ENCODE data around the gene HDAC4. TPM values are rescaled to one million over a fixed set of nuclear protein-coding genes. Genes with fewer than 3 reads are reported as not detected.

Gene HDAC4
- total RNA-seq, 1 experiment from 2014 or later, result 47.6 TPM

DNA sequence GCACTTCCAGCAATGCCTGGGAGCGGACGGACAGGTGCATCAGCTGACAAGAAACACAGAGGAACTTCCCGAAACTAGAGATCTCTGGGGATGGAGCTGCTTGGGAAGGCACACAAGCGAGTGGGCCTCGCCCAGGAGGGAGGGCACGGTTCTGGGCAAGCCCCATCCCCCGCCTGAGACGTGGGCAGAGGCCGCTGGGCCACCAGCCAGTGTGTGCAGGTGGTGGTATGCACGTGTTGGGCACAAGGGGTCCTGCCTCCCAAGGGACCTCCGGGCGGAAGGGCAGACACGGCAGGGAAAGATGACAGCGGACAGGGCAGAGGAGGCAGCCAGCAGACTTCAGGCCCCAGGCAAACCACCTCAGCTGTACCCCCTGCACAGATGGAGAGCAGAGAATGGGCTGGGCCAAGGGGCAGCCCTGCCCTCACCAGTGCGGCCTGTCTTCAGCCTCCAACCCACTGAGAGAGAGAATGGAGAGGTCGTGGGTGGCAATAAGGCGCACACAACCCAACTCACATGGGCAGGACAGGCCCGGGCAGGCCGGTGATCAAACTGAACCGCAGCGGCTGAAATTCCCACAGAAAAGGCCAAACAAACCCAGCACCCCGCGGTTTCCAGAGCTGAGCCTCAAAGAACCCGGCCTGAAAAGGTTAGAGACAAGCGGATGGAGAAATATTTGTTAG is 51.2 kb downstream of the HDAC4 start:
- H3K4me1 ChIP-seq (ENCODE audit: control insufficient read depth in 1 of 2, insufficient read depth in 2 of 2, low read length in 2 of 2), result no peaks in the 10 kb centered on the region

GRCh38 chr2:239348563-239349452 is 52.0 kb downstream of the HDAC4 start:
- CTCF ChIA-PET, result no interaction called here
- Histone ChIP-seq H3K27ac (ENCODE audit: low read depth, low read length) (no peak overlapping the region), H3K9ac (ENCODE audit: low read length) (no peak overlapping the region), H3K4me1 (ENCODE audit: control insufficient read depth in 1 of 2, insufficient read depth in 2 of 2, low read length in 2 of 2) (no peaks in the 10 kb centered on the region), H3K4me3 (replicated peaks in 1 of 2; ENCODE audit: low read depth in 1 of 2, low read length in 2 of 2) (no peak overlapping the region), H3K4me2 (ENCODE audit: low read length) (no peak overlapping the region), H3K27me3 (ENCODE audit: insufficient read depth, low read length) (no peaks in the 10 kb centered on the region), H3K9me3 (ENCODE audit: control insufficient read depth in 1 of 2, insufficient read depth in 1 of 2, low read depth in 1 of 2, low read length in 2 of 2) (peaks cover 0 to under 1% of the 10 kb centered on the region in 2 experiments; a peak in 2 of 4 replicates), H4K20me1 (ENCODE audit: insufficient read depth) (no peaks in the 10 kb centered on the region), H3K36me3 (ENCODE audit: control insufficient read depth in 1 of 2, insufficient read depth in 2 of 2, low read length in 2 of 2) (0 out of 4 replicates have a peak, but pooled peaks cover 2 to 7% of the 10 kb centered on the region in 2 experiments), H3K79me2 (ENCODE audit: insufficient read depth, low read length) (peaks cover 31% of the 10 kb centered on the region), H3K9me2 (ENCODE audit: insufficient read depth) (no peaks in the 10 kb centered on the region), H2AFZ (ENCODE audit: low read depth, low read length, poor library complexity, severe bottlenecking) (no peak overlapping the region)
- no TSS peak for BruUV-seq (replicated peaks)
- RAD21 ChIA-PET (ENCODE audit: low non-redundant PET in 1 of 2, low total read pairs in 2 of 2, uncharacterized antibody in 2 of 2, unreplicated experiment in 2 of 2), result no interaction called here
- ATAC-seq, result no peak
- no peak for DNase-seq (ENCODE audit: low read depth, low spot score)
- intact Hi-C loops (cut with micrococcal nuclease), result no loop called here
- POLR2A ChIA-PET, result no interaction called here
- TF ChIP-seq ZFX (IDR thresholded peaks at IDR 0.05), result no peak
- no peak for TF ChIP-seq EZH2 (IDR thresholded peaks at IDR 0.05)
- TF ChIP-seq EGR1 (IDR thresholded peaks at IDR 0.05; ENCODE audit: low read depth), result no peak
- TF ChIP-seq REST (IDR thresholded peaks at IDR 0.05; ENCODE audit: low read depth), result no peak
- TF ChIP-seq TCF7L2 (IDR thresholded peaks at IDR 0.05; ENCODE audit: borderline replicate concordance, extremely low read depth, insufficient read depth, insufficient read length), result no peak
- no peak for TF ChIP-seq YY1 (IDR thresholded peaks at IDR 0.05; ENCODE audit: extremely low read depth, insufficient replicate concordance, low read depth, low read length)
- TF ChIP-seq SRF (IDR thresholded peaks at IDR 0.05; ENCODE audit: low read depth), result no peak
- TF ChIP-seq FOSL1 (IDR thresholded peaks at IDR 0.05; ENCODE audit: low read depth), result no peak
- TF ChIP-seq CBX3 (IDR thresholded peaks at IDR 0.05; ENCODE audit: low read depth), result no peak
- TF ChIP-seq ATF3 (IDR thresholded peaks at IDR 0.05), result no peak
- TF ChIP-seq RAD21 (IDR thresholded peaks at IDR 0.05; ENCODE audit: low read depth), result no peak
- no peak for TF ChIP-seq SIN3A (IDR thresholded peaks at IDR 0.05; ENCODE audit: low read depth)
- TF ChIP-seq JUND (IDR thresholded peaks at IDR 0.05), result no peak
- no peak for TF ChIP-seq EZH2phosphoT487 (IDR thresholded peaks at IDR 0.05; ENCODE audit: borderline replicate concordance)
- TF ChIP-seq POLR2AphosphoS5 (IDR thresholded peaks at IDR 0.05; ENCODE audit: low read depth, low read length), result no peak
- no peak for TF ChIP-seq CEBPB (IDR thresholded peaks at IDR 0.05; ENCODE audit: low read depth)
- TF ChIP-seq ELF1 (IDR thresholded peaks at IDR 0.05; ENCODE audit: borderline replicate concordance, low read depth), result no peak

More for the DNA sequence above, 51.2 kb downstream of the HDAC4 start:
- peaks cover 1 to 6% of the 10 kb centered on the region in 2 experiments; a peak in 2 of 4 replicates for H3K9me3 ChIP-seq (ENCODE audit: control insufficient read depth in 1 of 2, insufficient read depth in 1 of 2, low read depth in 1 of 2, low read length in 2 of 2)
- no TSS peak for BruUV-seq (replicated peaks)
- 0 out of 4 replicates have a peak, but pooled peaks cover 2 to 7% of the 10 kb centered on the region in 2 experiments for H3K36me3 ChIP-seq (ENCODE audit: control insufficient read depth in 1 of 2, insufficient read depth in 2 of 2, low read length in 2 of 2)
- intact Hi-C loops (cut with micrococcal nuclease), result no loop called here
- ChIA-PET RAD21 (ENCODE audit: low non-redundant PET in 1 of 2, low total read pairs in 2 of 2, uncharacterized antibody in 2 of 2, unreplicated experiment in 2 of 2) (no interaction called here), POLR2A (no interaction called here), CTCF (no interaction called here)
- no peaks in the 10 kb centered on the region for H3K9me2 ChIP-seq (ENCODE audit: insufficient read depth)
- no peaks in the 10 kb centered on the region for H4K20me1 ChIP-seq (ENCODE audit: insufficient read depth)
- no peaks in the 10 kb centered on the region for H3K27me3 ChIP-seq (ENCODE audit: insufficient read depth, low read length)
- DNase-seq (ENCODE audit: low read depth, low spot score) (no peak), ATAC-seq (no peak)
- peaks cover 31% of the 10 kb centered on the region for H3K79me2 ChIP-seq (ENCODE audit: insufficient read depth, low read length)
- no peak overlapping the region for H3K9ac ChIP-seq (ENCODE audit: low read length)
- no peak overlapping the region for H3K4me3 ChIP-seq (replicated peaks in 1 of 2; ENCODE audit: low read depth in 1 of 2, low read length in 2 of 2)
- H3K27ac ChIP-seq (ENCODE audit: low read depth, low read length), result no peak overlapping the region
- H2AFZ ChIP-seq (ENCODE audit: low read depth, low read length, poor library complexity, severe bottlenecking), result no peak overlapping the region
- TF ChIP-seq CEBPB (IDR thresholded peaks at IDR 0.05; ENCODE audit: low read depth), result no peak
- no peak overlapping the region for H3K4me2 ChIP-seq (ENCODE audit: low read length)
